ENCODE measurements around the gene NAGS.
"Not testable (repeated sequence)": the region's sequence is repeated elsewhere in the genome, so short reads cannot be mapped to it uniquely, and the experiment has no call there.

Gene NAGS

GRCh38 chr17:44022246-44022645 is 17.8 kb downstream of the NAGS start:
- TF ChIP-seq CTCF (conservative IDR thresholded peaks at IDR 0.05; ENCODE audit: low read length) = no peak
- DNase-seq (ENCODE audit: low read depth) = no peak

GRCh38 chr17:44023545-44024270 is 19.3 kb downstream of the NAGS start:
- DNase-seq (ENCODE audit: low read depth) = no peak
- TF ChIP-seq CTCF (conservative IDR thresholded peaks at IDR 0.05; ENCODE audit: low read length) = no peak

More at GRCh38 chr17:44022246-44022645, 17.8 kb downstream of the NAGS start:
- no peak overlapping the region for H3K4me3 ChIP-seq (ENCODE audit: low read length)

GRCh38 chr17:44024271-44024663 is 19.8 kb downstream of the NAGS start:
- TF ChIP-seq CTCF (conservative IDR thresholded peaks at IDR 0.05; ENCODE audit: low read length) = no peak
- DNase-seq (ENCODE audit: low read depth) = no peak
- H3K4me3 ChIP-seq (ENCODE audit: low read length) = no peak overlapping the region

More at GRCh38 chr17:44023545-44024270, 19.3 kb downstream of the NAGS start:
- no peak overlapping the region for H3K4me3 ChIP-seq (ENCODE audit: low read length)

GRCh38 chr17:44024853-44025252 is 20.4 kb downstream of the NAGS start:
- DNase-seq (ENCODE audit: low read depth) = no peak
- TF ChIP-seq CTCF (conservative IDR thresholded peaks at IDR 0.05; ENCODE audit: low read length) = no peak
- H3K4me3 ChIP-seq (ENCODE audit: low read length) = no peak overlapping the region

GRCh38 chr17:44029736-44030135 is 25.3 kb downstream of the NAGS start:
- DNase-seq (ENCODE audit: low read depth) = no peak
- no peak overlapping the region for H3K4me3 ChIP-seq (ENCODE audit: low read length)
- no peak for TF ChIP-seq CTCF (conservative IDR thresholded peaks at IDR 0.05; ENCODE audit: low read length)

GRCh38 chr17:44030482-44030881 is 26.1 kb downstream of the NAGS start:
- TF ChIP-seq CTCF (conservative IDR thresholded peaks at IDR 0.05; ENCODE audit: low read length) = no peak
- DNase-seq (ENCODE audit: low read depth) = no peak
- H3K4me3 ChIP-seq (ENCODE audit: low read length) = no peak overlapping the region

- no peak for DNase-seq (ENCODE audit: low read depth)
- TF ChIP-seq CTCF (conservative IDR thresholded peaks at IDR 0.05; ENCODE audit: low read length) = no peak
- H3K4me3 ChIP-seq (ENCODE audit: low read length) = no peak overlapping the region
Observed at GRCh38 chr17:44033861-44034408, 29.5 kb downstream of the NAGS start.

- not testable (repeated sequence) for DNase-seq (ENCODE audit: low read depth); H3K4me3 ChIP-seq (ENCODE audit: low read length)
Observed at GRCh38 chr17:44034688-44035087, 30.3 kb downstream of the NAGS start.

Measured in AG10803 (cell line).